HepG2 (cell line): ENCODE results near the gene KIF1B.
A peak's percentile ranks its signal among the peaks of the same experiment; 100 is the strongest.

Source experiments
- ELF3 ChIP-seq: IDR thresholded peaks from 2 replicates; pipeline ENCODE4 v1.6.1; 2016; ENCODE audit warnings: missing genetic modification reagents, missing compliant biosample characterization
- JUND ChIP-seq: sonication (generic); formaldehyde crosslinking; IDR thresholded peaks from 2 replicates; pipeline ENCODE4 v1.8.0; 2022; ENCODE audit warnings: mild to moderate bottlenecking, missing genetic modification reagents
- MTF1 ChIP-seq: sonication (generic); formaldehyde crosslinking; IDR thresholded peaks from 2 replicates; pipeline ENCODE4 v1.5.0; 2020; ENCODE audit warnings: missing genetic modification reagents
- SP1 ChIP-seq, 2 experiments: fragments of 450-650 bp in 1 of 2; sonication (generic) in 1 of 2; formaldehyde crosslinking in 1 of 2; IDR thresholded peaks; 2 replicates each; pipeline versions ENCODE4 v1.4.0 to v1.6.1; 2016 to 2020; ENCODE audit warnings: missing genetic modification reagents in 1 of 2
- TBL1XR1 ChIP-seq: fragments of 150-350 bp; IDR thresholded peaks from 2 replicates; pipeline ENCODE4 v1.6.1; 2014; ENCODE audit warnings: borderline replicate concordance, low read length; ENCODE audit not compliant: partially characterized antibody
- TRIM24 ChIP-seq: sonication (generic); formaldehyde crosslinking; IDR thresholded peaks from 2 replicates; pipeline ENCODE4 v1.8.0; 2022; ENCODE audit warnings: mild to moderate bottlenecking, missing genetic modification reagents
- ZNF792 ChIP-seq: IDR thresholded peaks from 2 replicates; pipeline ENCODE4 v1.6.1; 2016
- TF ChIP-seq, protein P1 (sequence below): IDR thresholded peaks from 2 replicates; pipeline ENCODE4 v1.6.1; 2012; ENCODE audit warnings: low read length, improper control_type of control experiment
- TF ChIP-seq, protein P2 (sequence below): sonication (generic); formaldehyde crosslinking; IDR thresholded peaks from 2 replicates; pipeline ENCODE4 v1.8.1; 2023; ENCODE audit warnings: mild to moderate bottlenecking, missing genetic modification reagents
- TF ChIP-seq, protein P3 (sequence below): sonication (generic); formaldehyde crosslinking; IDR thresholded peaks from 2 replicates; pipeline ENCODE4 v1.4.0; 2020; ENCODE audit warnings: missing genetic modification reagents, borderline replicate concordance
- TF ChIP-seq, protein P4 (sequence below): IDR thresholded peaks from 2 replicates; pipeline ENCODE4 v1.6.1; 2012; ENCODE audit warnings: inconsistent platforms
- TF ChIP-seq, protein P5 (sequence below): sonication (generic); formaldehyde crosslinking; IDR thresholded peaks from 2 replicates; pipeline ENCODE4 v1.5.0; 2020; ENCODE audit warnings: mild to moderate bottlenecking, missing genetic modification reagents, moderate library complexity

DNA sequence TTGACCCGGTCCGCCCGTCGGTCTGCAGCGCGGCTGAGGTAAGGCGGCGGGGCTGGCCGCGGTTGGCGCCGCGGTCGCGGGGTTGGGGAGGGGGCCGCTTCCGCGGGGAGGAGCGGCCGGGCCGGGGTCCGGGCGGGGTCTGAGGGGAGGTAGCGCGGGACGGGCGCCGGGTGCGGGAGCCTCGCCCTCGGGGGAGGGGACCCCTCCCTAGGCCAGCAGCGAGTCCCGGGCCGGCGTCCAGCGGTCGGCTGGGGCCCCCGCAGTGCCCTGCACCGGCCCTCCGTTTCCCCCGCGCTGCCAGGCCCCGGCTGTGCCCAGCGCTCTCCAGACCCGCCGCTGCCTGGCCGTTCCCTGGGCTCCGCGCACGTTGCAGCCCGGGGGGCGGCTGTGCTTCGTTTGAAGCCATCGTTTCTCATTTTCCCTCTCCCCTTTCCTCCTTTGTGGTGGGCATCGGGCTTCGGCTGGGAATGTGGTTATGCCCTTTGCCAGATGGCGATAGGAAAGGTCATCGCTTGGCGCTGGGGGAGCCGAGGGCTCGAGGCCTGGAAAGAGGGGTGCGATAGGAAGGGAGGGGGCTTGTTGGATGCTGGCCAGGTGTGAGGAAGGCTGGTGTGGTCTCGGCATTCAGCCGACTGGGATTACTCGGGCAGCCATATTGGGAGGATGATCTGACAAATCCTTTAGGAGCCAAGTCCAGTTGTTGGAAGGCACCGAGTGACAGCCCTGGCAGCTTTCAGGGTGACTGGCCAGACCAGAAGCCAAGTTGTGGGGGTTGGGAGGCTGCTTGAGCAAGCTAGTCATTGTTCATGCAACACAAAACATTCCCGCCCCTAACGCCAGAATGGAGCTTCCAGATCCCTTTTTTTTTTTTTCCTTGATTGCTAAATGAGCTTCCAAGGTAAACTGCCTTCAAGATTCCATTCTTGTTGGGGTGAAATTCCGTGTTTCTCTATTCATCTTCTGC, 753 bp downstream of the KIF1B start:
- TF ChIP-seq TRIM24 (CRISPR knock-in tag) (no peak), MTF1 (CRISPR knock-in tag) (no peak), JUND (CRISPR knock-in tag) (no peak), ZNF792 (no peak), TBL1XR1 (no peak), SP1 (IDR thresholded peaks at IDR 0.05) (no peak), SP1 (CRISPR knock-in tag; IDR thresholded peaks at IDR 0.05) (no peak), ELF3 (CRISPR knock-in tag) (no peak)
- TF ChIP-seq, protein P1, sequence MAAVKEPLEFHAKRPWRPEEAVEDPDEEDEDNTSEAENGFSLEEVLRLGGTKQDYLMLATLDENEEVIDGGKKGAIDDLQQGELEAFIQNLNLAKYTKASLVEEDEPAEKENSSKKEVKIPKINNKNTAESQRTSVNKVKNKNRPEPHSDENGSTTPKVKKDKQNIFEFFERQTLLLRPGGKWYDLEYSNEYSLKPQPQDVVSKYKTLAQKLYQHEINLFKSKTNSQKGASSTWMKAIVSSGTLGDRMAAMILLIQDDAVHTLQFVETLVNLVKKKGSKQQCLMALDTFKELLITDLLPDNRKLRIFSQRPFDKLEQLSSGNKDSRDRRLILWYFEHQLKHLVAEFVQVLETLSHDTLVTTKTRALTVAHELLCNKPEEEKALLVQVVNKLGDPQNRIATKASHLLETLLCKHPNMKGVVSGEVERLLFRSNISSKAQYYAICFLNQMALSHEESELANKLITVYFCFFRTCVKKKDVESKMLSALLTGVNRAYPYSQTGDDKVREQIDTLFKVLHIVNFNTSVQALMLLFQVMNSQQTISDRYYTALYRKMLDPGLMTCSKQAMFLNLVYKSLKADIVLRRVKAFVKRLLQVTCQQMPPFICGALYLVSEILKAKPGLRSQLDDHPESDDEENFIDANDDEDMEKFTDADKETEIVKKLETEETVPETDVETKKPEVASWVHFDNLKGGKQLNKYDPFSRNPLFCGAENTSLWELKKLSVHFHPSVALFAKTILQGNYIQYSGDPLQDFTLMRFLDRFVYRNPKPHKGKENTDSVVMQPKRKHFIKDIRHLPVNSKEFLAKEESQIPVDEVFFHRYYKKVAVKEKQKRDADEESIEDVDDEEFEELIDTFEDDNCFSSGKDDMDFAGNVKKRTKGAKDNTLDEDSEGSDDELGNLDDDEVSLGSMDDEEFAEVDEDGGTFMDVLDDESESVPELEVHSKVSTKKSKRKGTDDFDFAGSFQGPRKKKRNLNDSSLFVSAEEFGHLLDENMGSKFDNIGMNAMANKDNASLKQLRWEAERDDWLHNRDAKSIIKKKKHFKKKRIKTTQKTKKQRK = no peak
- TF ChIP-seq, protein P2, sequence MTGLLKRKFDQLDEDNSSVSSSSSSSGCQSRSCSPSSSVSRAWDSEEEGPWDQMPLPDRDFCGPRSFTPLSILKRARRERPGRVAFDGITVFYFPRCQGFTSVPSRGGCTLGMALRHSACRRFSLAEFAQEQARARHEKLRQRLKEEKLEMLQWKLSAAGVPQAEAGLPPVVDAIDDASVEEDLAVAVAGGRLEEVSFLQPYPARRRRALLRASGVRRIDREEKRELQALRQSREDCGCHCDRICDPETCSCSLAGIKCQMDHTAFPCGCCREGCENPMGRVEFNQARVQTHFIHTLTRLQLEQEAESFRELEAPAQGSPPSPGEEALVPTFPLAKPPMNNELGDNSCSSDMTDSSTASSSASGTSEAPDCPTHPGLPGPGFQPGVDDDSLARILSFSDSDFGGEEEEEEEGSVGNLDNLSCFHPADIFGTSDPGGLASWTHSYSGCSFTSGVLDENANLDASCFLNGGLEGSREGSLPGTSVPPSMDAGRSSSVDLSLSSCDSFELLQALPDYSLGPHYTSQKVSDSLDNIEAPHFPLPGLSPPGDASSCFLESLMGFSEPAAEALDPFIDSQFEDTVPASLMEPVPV = no peak
- TF ChIP-seq, protein P3, sequence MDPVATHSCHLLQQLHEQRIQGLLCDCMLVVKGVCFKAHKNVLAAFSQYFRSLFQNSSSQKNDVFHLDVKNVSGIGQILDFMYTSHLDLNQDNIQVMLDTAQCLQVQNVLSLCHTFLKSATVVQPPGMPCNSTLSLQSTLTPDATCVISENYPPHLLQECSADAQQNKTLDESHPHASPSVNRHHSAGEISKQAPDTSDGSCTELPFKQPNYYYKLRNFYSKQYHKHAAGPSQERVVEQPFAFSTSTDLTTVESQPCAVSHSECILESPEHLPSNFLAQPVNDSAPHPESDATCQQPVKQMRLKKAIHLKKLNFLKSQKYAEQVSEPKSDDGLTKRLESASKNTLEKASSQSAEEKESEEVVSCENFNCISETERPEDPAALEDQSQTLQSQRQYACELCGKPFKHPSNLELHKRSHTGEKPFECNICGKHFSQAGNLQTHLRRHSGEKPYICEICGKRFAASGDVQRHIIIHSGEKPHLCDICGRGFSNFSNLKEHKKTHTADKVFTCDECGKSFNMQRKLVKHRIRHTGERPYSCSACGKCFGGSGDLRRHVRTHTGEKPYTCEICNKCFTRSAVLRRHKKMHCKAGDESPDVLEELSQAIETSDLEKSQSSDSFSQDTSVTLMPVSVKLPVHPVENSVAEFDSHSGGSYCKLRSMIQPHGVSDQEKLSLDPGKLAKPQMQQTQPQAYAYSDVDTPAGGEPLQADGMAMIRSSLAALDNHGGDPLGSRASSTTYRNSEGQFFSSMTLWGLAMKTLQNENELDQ = no peak
- TF ChIP-seq, protein P4, sequence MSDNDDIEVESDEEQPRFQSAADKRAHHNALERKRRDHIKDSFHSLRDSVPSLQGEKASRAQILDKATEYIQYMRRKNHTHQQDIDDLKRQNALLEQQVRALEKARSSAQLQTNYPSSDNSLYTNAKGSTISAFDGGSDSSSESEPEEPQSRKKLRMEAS = peak; percentile 16
- TF ChIP-seq, protein P5, sequence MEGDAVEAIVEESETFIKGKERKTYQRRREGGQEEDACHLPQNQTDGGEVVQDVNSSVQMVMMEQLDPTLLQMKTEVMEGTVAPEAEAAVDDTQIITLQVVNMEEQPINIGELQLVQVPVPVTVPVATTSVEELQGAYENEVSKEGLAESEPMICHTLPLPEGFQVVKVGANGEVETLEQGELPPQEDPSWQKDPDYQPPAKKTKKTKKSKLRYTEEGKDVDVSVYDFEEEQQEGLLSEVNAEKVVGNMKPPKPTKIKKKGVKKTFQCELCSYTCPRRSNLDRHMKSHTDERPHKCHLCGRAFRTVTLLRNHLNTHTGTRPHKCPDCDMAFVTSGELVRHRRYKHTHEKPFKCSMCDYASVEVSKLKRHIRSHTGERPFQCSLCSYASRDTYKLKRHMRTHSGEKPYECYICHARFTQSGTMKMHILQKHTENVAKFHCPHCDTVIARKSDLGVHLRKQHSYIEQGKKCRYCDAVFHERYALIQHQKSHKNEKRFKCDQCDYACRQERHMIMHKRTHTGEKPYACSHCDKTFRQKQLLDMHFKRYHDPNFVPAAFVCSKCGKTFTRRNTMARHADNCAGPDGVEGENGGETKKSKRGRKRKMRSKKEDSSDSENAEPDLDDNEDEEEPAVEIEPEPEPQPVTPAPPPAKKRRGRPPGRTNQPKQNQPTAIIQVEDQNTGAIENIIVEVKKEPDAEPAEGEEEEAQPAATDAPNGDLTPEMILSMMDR = no peak
